Activated naive CD4-positive, alpha-beta T cell treated with anti-CD3 and anti-CD28 coated beads for 36 hours (primary cell): ENCODE results near the gene LRRC4B. TPM values are rescaled to one million over a fixed set of nuclear protein-coding genes. Genes with fewer than 3 reads are reported as not detected.
"Not testable (repeated sequence)": the region's sequence is repeated elsewhere in the genome, so short reads cannot be mapped to it uniquely, and the experiment has no call there.

Experiments used
- CTCF ChIA-PET: fragments of 350-600 bp; sonication (Branson Sonifier 250); formaldehyde crosslinking; loops from one replicate; lab custom pipeline; 2021; ENCODE audit warnings: antibody characterized with exemption; lab: Charles Lee
- DNase-seq: peaks from one replicate; pipeline ENCODE4 v3.0.0-alpha.2; 2020
- H3K27ac Mint-ChIP-seq: one replicate; pipeline ENCODE4 v1.8.0; 2021; ENCODE audit warnings: mild to moderate bottlenecking, mixed read lengths
- H3K27me3 Mint-ChIP-seq: one replicate; pipeline ENCODE4 v1.8.0; 2021; ENCODE audit warnings: low read depth, mixed read lengths
- H3K36me3 Mint-ChIP-seq: one replicate; pipeline ENCODE4 v1.8.0; 2021; ENCODE audit warnings: low read depth, mixed read lengths
- H3K4me1 Mint-ChIP-seq: one replicate; pipeline ENCODE4 v1.8.0; 2021; ENCODE audit warnings: low read depth, mixed read lengths
- H3K4me3 Mint-ChIP-seq: one replicate; pipeline ENCODE4 v1.8.0; 2021; ENCODE audit warnings: mild to moderate bottlenecking, moderate library complexity, mixed read lengths
- H3K9me3 Mint-ChIP-seq: one replicate; pipeline ENCODE4 v1.8.0; 2021; ENCODE audit warnings: mixed read lengths
- intact Hi-C: fragments of 100-400 bp; cut with micrococcal nuclease; formaldehyde crosslinking; loops from one replicate; pipeline ENCODE4 v1.15.1; 2023
- total RNA-seq, 2 experiments: library from RNA; stranded (reverse); gene quantifications; one replicate each; pipeline ENCODE4 v1.2.3, GENCODE V29; 2021

Gene LRRC4B
- total RNA-seq, 2 experiments from 2014 or later, result not detected

GRCh38 chr19:50473336-50473735 is 94.9 kb downstream of the LRRC4B start:
- H3K27ac Mint-ChIP-seq, H3K4me3 Mint-ChIP-seq, DNase-seq, H3K9me3 Mint-ChIP-seq, H3K36me3 Mint-ChIP-seq, H3K27me3 Mint-ChIP-seq, intact Hi-C loops: not testable (repeated sequence)
- CTCF ChIA-PET, result interaction anchor here (1.2 kb wide), 1 partner anchor 11 kb away, joined by 4 read pairs; no protein-coding TSS in a partner anchor
- peaks cover 21% of the 10 kb centered on the region for H3K4me1 Mint-ChIP-seq

- CTCF ChIA-PET, result no interaction called here
- Mint-ChIP-seq H3K36me3 (no peaks in the 10 kb centered on the region), H3K4me3 (no peak overlapping the region), H3K27ac (no peak overlapping the region), H3K27me3 (peaks cover 2% of the 10 kb centered on the region), H3K4me1 (no peaks in the 10 kb centered on the region), H3K9me3 (no peaks in the 10 kb centered on the region)
- no peak for DNase-seq
- intact Hi-C loops, result loop anchor here (10.0 kb wide), 1 partner anchor 214 kb away; no protein-coding TSS in a partner anchor
These were observed 99.4 kb downstream of the LRRC4B start for GRCh38 chr19:50468818-50469217.

- intact Hi-C loops, result loop anchor here (10.0 kb wide), 1 partner anchor 213 kb away; no protein-coding TSS in a partner anchor
- DNase-seq, result no peak
- Mint-ChIP-seq H3K4me1 (no peaks in the 10 kb centered on the region), H3K27me3 (peaks cover 2% of the 10 kb centered on the region), H3K27ac (no peak overlapping the region), H3K9me3 (no peaks in the 10 kb centered on the region), H3K36me3 (no peaks in the 10 kb centered on the region), H3K4me3 (no peak overlapping the region)
- CTCF ChIA-PET, result no interaction called here
These were observed 100.7 kb downstream of the LRRC4B start for GRCh38 chr19:50467566-50467965.

Other genes with a start within 250 kb of the LRRC4B start
- gene KCNC3, start 239.1 kb downstream of the LRRC4B start, total RNA-seq, result 1 to 10 TPM; 2.0 to 2.4 TPM
- gene NAPSA, start 202.8 kb downstream of the LRRC4B start, total RNA-seq, result 10 to 100 TPM; 40.2 to 41.0 TPM
- 10 to 100 TPM; 47.2 to 49.3 TPM for gene NR1H2, start 192.0 kb downstream of the LRRC4B start, total RNA-seq
- 100 to 1,000 TPM; 221 to 224 TPM for gene POLD1, start 184.1 kb downstream of the LRRC4B start, total RNA-seq
- under 1 TPM; 0.36 to 0.47 TPM for gene SPIB, start 149.5 kb downstream of the LRRC4B start, total RNA-seq
- 1 to 10 TPM in 1 of 2 experiments, under 1 TPM in 1; 0.64 to 1.6 TPM for gene MYBPC2, start 135.5 kb downstream of the LRRC4B start, total RNA-seq
- 10 to 100 TPM; 28.4 to 29.2 TPM for gene EMC10, start 91.9 kb downstream of the LRRC4B start, total RNA-seq
- gene GARIN5A, start 91.6 kb downstream of the LRRC4B start, total RNA-seq, result under 1 TPM in 1 of 2 experiments, not detected in 1; 0.57 TPM
- 10 to 100 TPM; 17.2 to 17.9 TPM for gene JOSD2, start 57.2 kb downstream of the LRRC4B start, total RNA-seq
- not detected for gene ASPDH, start 54.5 kb downstream of the LRRC4B start, total RNA-seq
- gene SYT3, start 71.4 kb upstream of the LRRC4B start, total RNA-seq, result not detected
- 1 to 10 TPM; 1.5 to 1.7 TPM for gene C19orf81, start 81.0 kb upstream of the LRRC4B start, total RNA-seq
- not detected for gene SHANK1, start 151.4 kb upstream of the LRRC4B start, total RNA-seq
- gene CLEC11A, start 154.9 kb upstream of the LRRC4B start, total RNA-seq, result 1 to 10 TPM in 1 of 2 experiments, under 1 TPM in 1; 0.69 to 1.4 TPM
- gene GPR32, start 202.0 kb upstream of the LRRC4B start, total RNA-seq, result not detected
- not detected for gene ACP4, start 222.0 kb upstream of the LRRC4B start, total RNA-seq